GM23338 (cell line): ENCODE measurements around the gene CD300LB.

ENCODE experiments used
- CREB1 ChIP-seq: fragments of 250-450 bp; sonication (Bioruptor Pico); IDR thresholded peaks from 2 replicates; pipeline ENCODE4 v1.5.0; 2020; ENCODE audit warnings: low read depth, mild to moderate bottlenecking, moderate library complexity
- EZH2 ChIP-seq: fragments of 200-600 bp; sonication (generic); IDR thresholded peaks from one replicate; pipeline ENCODE4 v1.8.0; 2017; ENCODE audit warnings: antibody characterized with exemption, mild to moderate bottlenecking, low read depth; ENCODE audit not compliant: unreplicated experiment
- EZH2phosphoT487 ChIP-seq: fragments of 200-600 bp; sonication (generic); IDR thresholded peaks from one replicate; pipeline ENCODE4 v1.8.1; 2018; ENCODE audit warnings: antibody characterized with exemption; ENCODE audit not compliant: unreplicated experiment
- JUNB ChIP-seq: IDR thresholded peaks from one replicate; pipeline ENCODE4 v1.6.1; 2016; ENCODE audit warnings: antibody characterized with exemption; ENCODE audit not compliant: unreplicated experiment
- POLR2AphosphoS5 ChIP-seq: IDR thresholded peaks from 2 replicates; pipeline ENCODE4 v1.6.1; 2016; ENCODE audit warnings: antibody characterized with exemption, low read depth
- ZNF114 ChIP-seq: fragments of 250-450 bp; sonication (Bioruptor Pico); IDR thresholded peaks from 2 replicates; pipeline ENCODE4 v1.5.0; 2020; ENCODE audit warnings: mild to moderate bottlenecking, moderate library complexity
- ZNF331 ChIP-seq: fragments of 250-450 bp; sonication (Bioruptor Pico); IDR thresholded peaks from 2 replicates; pipeline ENCODE4 v1.5.0; 2020; ENCODE audit warnings: low read depth, mild to moderate bottlenecking, moderate library complexity
- TF ChIP-seq, protein P1 (sequence below), 2 experiments: fragments of 200-600 bp in 1 of 2; sonication (generic) in 1 of 2; conservative IDR thresholded peaks; 2 replicates each; pipeline versions ENCODE4 v1.5.1 to v1.6.1; 2016 to 2017; ENCODE audit warnings: antibody characterized with exemption in 2 of 2, low read depth in 2 of 2, mild to moderate bottlenecking in 2 of 2, moderate library complexity in 1 of 2
- TF ChIP-seq, protein P2 (sequence below): IDR thresholded peaks from one replicate; pipeline ENCODE4 v1.6.1; 2018; ENCODE audit warnings: antibody characterized with exemption; ENCODE audit not compliant: unreplicated experiment
- TF ChIP-seq, protein P3 (sequence below): IDR thresholded peaks from 2 replicates; pipeline ENCODE4 v1.6.1; 2016; ENCODE audit warnings: antibody characterized with exemption
- TF ChIP-seq, protein P4 (sequence below): fragments of 250-450 bp; sonication (Bioruptor Pico); IDR thresholded peaks from 2 replicates; pipeline ENCODE4 v1.5.0; 2020; ENCODE audit warnings: mild to moderate bottlenecking, moderate library complexity

DNA sequence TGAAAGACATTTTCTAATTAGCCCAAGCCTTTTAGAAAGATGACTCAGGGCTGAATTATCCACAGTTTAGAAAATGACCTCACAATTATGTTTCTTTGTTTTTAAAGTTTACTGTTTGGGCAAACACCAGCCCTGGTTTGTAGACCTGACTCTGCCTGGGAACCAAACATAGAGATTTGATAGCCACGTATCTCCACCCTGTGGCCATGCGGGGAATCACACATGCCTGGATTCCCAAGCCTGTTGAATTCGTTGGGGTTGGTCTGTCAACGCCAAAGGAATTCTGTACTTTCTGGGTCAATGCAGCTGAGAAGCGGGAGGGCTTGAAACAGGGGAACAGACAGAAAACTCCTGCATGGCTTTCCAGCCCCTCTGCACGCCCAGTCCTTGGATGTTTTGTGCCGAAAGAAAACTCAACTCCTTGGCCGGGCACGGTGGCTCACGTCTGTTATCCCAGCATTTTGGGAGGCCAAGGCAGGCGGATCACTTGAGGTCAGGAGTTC lies 37.9 kb downstream of the CD300LB start:
- TF ChIP-seq, protein P1, sequence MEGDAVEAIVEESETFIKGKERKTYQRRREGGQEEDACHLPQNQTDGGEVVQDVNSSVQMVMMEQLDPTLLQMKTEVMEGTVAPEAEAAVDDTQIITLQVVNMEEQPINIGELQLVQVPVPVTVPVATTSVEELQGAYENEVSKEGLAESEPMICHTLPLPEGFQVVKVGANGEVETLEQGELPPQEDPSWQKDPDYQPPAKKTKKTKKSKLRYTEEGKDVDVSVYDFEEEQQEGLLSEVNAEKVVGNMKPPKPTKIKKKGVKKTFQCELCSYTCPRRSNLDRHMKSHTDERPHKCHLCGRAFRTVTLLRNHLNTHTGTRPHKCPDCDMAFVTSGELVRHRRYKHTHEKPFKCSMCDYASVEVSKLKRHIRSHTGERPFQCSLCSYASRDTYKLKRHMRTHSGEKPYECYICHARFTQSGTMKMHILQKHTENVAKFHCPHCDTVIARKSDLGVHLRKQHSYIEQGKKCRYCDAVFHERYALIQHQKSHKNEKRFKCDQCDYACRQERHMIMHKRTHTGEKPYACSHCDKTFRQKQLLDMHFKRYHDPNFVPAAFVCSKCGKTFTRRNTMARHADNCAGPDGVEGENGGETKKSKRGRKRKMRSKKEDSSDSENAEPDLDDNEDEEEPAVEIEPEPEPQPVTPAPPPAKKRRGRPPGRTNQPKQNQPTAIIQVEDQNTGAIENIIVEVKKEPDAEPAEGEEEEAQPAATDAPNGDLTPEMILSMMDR (conservative IDR thresholded peaks at IDR 0.05; ENCODE audit: low read depth in 2 of 2), result peak; percentile 95 to 96
- no peak for TF ChIP-seq EZH2phosphoT487
- no peak for TF ChIP-seq POLR2AphosphoS5
- TF ChIP-seq EZH2, result no peak
- TF ChIP-seq CREB1 (CRISPR knock-in tag), result no peak
- TF ChIP-seq, protein P2, sequence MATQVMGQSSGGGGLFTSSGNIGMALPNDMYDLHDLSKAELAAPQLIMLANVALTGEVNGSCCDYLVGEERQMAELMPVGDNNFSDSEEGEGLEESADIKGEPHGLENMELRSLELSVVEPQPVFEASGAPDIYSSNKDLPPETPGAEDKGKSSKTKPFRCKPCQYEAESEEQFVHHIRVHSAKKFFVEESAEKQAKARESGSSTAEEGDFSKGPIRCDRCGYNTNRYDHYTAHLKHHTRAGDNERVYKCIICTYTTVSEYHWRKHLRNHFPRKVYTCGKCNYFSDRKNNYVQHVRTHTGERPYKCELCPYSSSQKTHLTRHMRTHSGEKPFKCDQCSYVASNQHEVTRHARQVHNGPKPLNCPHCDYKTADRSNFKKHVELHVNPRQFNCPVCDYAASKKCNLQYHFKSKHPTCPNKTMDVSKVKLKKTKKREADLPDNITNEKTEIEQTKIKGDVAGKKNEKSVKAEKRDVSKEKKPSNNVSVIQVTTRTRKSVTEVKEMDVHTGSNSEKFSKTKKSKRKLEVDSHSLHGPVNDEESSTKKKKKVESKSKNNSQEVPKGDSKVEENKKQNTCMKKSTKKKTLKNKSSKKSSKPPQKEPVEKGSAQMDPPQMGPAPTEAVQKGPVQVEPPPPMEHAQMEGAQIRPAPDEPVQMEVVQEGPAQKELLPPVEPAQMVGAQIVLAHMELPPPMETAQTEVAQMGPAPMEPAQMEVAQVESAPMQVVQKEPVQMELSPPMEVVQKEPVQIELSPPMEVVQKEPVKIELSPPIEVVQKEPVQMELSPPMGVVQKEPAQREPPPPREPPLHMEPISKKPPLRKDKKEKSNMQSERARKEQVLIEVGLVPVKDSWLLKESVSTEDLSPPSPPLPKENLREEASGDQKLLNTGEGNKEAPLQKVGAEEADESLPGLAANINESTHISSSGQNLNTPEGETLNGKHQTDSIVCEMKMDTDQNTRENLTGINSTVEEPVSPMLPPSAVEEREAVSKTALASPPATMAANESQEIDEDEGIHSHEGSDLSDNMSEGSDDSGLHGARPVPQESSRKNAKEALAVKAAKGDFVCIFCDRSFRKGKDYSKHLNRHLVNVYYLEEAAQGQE, result no peak
- no peak for TF ChIP-seq JUNB
- TF ChIP-seq, protein P3, sequence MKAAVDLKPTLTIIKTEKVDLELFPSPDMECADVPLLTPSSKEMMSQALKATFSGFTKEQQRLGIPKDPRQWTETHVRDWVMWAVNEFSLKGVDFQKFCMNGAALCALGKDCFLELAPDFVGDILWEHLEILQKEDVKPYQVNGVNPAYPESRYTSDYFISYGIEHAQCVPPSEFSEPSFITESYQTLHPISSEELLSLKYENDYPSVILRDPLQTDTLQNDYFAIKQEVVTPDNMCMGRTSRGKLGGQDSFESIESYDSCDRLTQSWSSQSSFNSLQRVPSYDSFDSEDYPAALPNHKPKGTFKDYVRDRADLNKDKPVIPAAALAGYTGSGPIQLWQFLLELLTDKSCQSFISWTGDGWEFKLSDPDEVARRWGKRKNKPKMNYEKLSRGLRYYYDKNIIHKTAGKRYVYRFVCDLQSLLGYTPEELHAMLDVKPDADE, result no peak
- no peak for TF ChIP-seq ZNF331 (CRISPR knock-in tag)
- no peak for TF ChIP-seq ZNF114
- TF ChIP-seq, protein P4, sequence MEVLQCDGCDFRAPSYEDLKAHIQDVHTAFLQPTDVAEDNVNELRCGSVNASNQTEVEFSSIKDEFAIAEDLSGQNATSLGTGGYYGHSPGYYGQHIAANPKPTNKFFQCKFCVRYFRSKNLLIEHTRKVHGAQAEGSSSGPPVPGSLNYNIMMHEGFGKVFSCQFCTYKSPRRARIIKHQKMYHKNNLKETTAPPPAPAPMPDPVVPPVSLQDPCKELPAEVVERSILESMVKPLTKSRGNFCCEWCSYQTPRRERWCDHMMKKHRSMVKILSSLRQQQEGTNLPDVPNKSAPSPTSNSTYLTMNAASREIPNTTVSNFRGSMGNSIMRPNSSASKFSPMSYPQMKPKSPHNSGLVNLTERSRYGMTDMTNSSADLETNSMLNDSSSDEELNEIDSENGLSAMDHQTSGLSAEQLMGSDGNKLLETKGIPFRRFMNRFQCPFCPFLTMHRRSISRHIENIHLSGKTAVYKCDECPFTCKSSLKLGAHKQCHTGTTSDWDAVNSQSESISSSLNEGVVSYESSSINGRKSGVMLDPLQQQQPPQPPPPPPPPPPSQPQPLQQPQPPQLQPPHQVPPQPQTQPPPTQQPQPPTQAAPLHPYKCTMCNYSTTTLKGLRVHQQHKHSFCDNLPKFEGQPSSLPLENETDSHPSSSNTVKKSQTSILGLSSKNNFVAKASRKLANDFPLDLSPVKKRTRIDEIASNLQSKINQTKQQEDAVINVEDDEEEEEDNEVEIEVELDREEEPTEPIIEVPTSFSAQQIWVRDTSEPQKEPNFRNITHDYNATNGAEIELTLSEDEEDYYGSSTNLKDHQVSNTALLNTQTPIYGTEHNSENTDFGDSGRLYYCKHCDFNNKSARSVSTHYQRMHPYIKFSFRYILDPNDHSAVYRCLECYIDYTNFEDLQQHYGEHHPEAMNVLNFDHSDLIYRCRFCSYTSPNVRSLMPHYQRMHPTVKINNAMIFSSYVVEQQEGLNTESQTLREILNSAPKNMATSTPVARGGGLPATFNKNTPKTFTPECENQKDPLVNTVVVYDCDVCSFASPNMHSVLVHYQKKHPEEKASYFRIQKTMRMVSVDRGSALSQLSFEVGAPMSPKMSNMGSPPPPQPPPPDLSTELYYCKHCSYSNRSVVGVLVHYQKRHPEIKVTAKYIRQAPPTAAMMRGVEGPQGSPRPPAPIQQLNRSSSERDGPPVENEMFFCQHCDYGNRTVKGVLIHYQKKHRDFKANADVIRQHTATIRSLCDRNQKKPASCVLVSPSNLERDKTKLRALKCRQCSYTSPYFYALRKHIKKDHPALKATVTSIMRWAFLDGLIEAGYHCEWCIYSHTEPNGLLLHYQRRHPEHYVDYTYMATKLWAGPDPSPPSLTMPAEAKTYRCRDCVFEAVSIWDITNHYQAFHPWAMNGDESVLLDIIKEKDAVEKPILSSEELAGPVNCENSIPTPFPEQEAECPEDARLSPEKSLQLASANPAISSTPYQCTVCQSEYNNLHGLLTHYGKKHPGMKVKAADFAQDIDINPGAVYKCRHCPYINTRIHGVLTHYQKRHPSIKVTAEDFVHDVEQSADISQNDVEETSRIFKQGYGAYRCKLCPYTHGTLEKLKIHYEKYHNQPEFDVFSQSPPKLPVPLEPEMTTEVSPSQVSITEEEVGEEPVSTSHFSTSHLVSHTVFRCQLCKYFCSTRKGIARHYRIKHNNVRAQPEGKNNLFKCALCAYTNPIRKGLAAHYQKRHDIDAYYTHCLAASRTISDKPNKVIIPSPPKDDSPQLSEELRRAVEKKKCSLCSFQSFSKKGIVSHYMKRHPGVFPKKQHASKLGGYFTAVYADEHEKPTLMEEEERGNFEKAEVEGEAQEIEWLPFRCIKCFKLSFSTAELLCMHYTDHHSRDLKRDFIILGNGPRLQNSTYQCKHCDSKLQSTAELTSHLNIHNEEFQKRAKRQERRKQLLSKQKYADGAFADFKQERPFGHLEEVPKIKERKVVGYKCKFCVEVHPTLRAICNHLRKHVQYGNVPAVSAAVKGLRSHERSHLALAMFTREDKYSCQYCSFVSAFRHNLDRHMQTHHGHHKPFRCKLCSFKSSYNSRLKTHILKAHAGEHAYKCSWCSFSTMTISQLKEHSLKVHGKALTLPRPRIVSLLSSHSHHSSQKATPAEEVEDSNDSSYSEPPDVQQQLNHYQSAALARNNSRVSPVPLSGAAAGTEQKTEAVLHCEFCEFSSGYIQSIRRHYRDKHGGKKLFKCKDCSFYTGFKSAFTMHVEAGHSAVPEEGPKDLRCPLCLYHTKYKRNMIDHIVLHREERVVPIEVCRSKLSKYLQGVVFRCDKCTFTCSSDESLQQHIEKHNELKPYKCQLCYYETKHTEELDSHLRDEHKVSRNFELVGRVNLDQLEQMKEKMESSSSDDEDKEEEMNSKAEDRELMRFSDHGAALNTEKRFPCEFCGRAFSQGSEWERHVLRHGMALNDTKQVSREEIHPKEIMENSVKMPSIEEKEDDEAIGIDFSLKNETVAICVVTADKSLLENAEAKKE (CRISPR knock-in tag), result no peak
